ENCODE data around the gene BROX.
"Not testable (repeated sequence)": the region's sequence is repeated elsewhere in the genome, so short reads cannot be mapped to it uniquely, and the experiment has no call there.

BROX gene

GRCh38 chr1:222712253-222713090 lies at the start of gene BROX, which contains the start of gene AIDA:
BROX (plus strand) TSS chr1:222712564; CDS start chr1:222715700, 3,136 bp downstream.
AIDA (minus strand) TSS chr1:222712491; CDS start chr1:222712317, 174 bp downstream.
- peak; percentile 97 to 98 for DNase-seq

- DNase-seq, result no peak
Measured at GRCh38 chr1:222663431-222663934, 48.9 kb upstream of the BROX start.

- DNase-seq, result no peak
Measured at GRCh38 chr1:222665964-222666363, 46.4 kb upstream of the BROX start.

- not testable (repeated sequence) for DNase-seq
Measured at GRCh38 chr1:222668184-222668583, 44.2 kb upstream of the BROX start.

- not testable (repeated sequence) for DNase-seq
Measured at GRCh38 chr1:222669107-222669506, 43.3 kb upstream of the BROX start.

- no peak for DNase-seq
Measured at GRCh38 chr1:222670110-222670509, 42.3 kb upstream of the BROX start.

GRCh38 chr1:222680080-222680479 lies 32.3 kb upstream of the BROX start:
- DNase-seq, result no peak

GRCh38 chr1:222691016-222691415 lies 21.3 kb upstream of the BROX start:
- no peak for DNase-seq

GRCh38 chr1:222694927-222695326 lies 17.4 kb upstream of the BROX start:
- DNase-seq, result no peak

- DNase-seq, result no peak
Measured at GRCh38 chr1:222696741-222697140, 15.6 kb upstream of the BROX start.

- no peak for DNase-seq
Measured at GRCh38 chr1:222697203-222697602, 15.2 kb upstream of the BROX start.

- no peak for DNase-seq
Measured at GRCh38 chr1:222697826-222698225, 14.5 kb upstream of the BROX start.

- no peak for DNase-seq
Measured at GRCh38 chr1:222702210-222702609, 10.2 kb upstream of the BROX start.

- DNase-seq, result no peak
Measured at GRCh38 chr1:222704260-222704659, 8.1 kb upstream of the BROX start.

- DNase-seq, result no peak
Measured at GRCh38 chr1:222706815-222707214, 5.5 kb upstream of the BROX start.

- DNase-seq, result no peak
Measured at GRCh38 chr1:222709700-222710153, 2.6 kb upstream of the BROX start.

GRCh38 chr1:222711319-222712252 lies 778 bp upstream of the BROX start:
- DNase-seq, result peak; percentile 60 to 72

GRCh38 chr1:222713091-222713961 lies 962 bp downstream of the BROX start:
- DNase-seq, result peak; percentile 87 to 90

- DNase-seq, result no peak
Measured at GRCh38 chr1:222716393-222716792, 4.0 kb downstream of the BROX start.

- no peak for DNase-seq
Measured at GRCh38 chr1:222728746-222729145, 16.4 kb downstream of the BROX start.

- no peak for DNase-seq
Measured at GRCh38 chr1:222730866-222731265, 18.5 kb downstream of the BROX start.

Measured in activated CD4-positive, alpha-beta T cell treated with anti-CD3 and anti-CD28 coated beads, Interleukin-2, amount 50 U/mL, for 48 hours (primary cell).